ENCODE results near the gene THRB. TPM values are rescaled to one million over a fixed set of nuclear protein-coding genes. Genes with fewer than 3 reads are reported as not detected.

Gene THRB
- total RNA-seq, 1 experiment from 2014 or later = 2.8 TPM

GRCh38 chr3:24496529-24497482 lies 2.2 kb upstream of the THRB start:
- peak; percentile 49 for DNase-seq (ENCODE audit: low read depth)
- in situ Hi-C loops (cut with HindIII; ENCODE audit: low pct_unique_long_range_greater_than_20kb, low sequenced_read_pairs) = no loop called here

- DNase-seq (ENCODE audit: low read depth) = peak; percentile 56
- in situ Hi-C loops (cut with HindIII; ENCODE audit: low pct_unique_long_range_greater_than_20kb, low sequenced_read_pairs) = no loop called here
Observed at GRCh38 chr3:24495326-24495994, 810 bp upstream of the THRB start.

- DNase-seq (ENCODE audit: low read depth) = peak; percentile 53
- in situ Hi-C loops (cut with HindIII; ENCODE audit: low pct_unique_long_range_greater_than_20kb, low sequenced_read_pairs) = no loop called here
Observed at GRCh38 chr3:24493746-24494617, 668 bp downstream of the THRB start.

- in situ Hi-C loops (cut with HindIII; ENCODE audit: low pct_unique_long_range_greater_than_20kb, low sequenced_read_pairs) = no loop called here
- DNase-seq (ENCODE audit: low read depth) = no peak
Observed at GRCh38 chr3:24492971-24493551, 1.6 kb downstream of the THRB start.

- in situ Hi-C loops (cut with HindIII; ENCODE audit: low pct_unique_long_range_greater_than_20kb, low sequenced_read_pairs) = no loop called here
- no peak for DNase-seq (ENCODE audit: low read depth)
Observed at GRCh38 chr3:24490151-24490550, 4.5 kb downstream of the THRB start.

GRCh38 chr3:24487325-24488262 lies 7.1 kb downstream of the THRB start:
- in situ Hi-C loops (cut with HindIII; ENCODE audit: low pct_unique_long_range_greater_than_20kb, low sequenced_read_pairs) = no loop called here
- DNase-seq (ENCODE audit: low read depth) = no peak

GRCh38 chr3:24485511-24485910 lies 9.1 kb downstream of the THRB start:
- in situ Hi-C loops (cut with HindIII; ENCODE audit: low pct_unique_long_range_greater_than_20kb, low sequenced_read_pairs) = no loop called here
- DNase-seq (ENCODE audit: low read depth) = no peak

GRCh38 chr3:24483873-24484272 lies 10.8 kb downstream of the THRB start:
- no peak for DNase-seq (ENCODE audit: low read depth)
- in situ Hi-C loops (cut with HindIII; ENCODE audit: low pct_unique_long_range_greater_than_20kb, low sequenced_read_pairs) = no loop called here

GRCh38 chr3:24482096-24482705 lies 12.4 kb downstream of the THRB start:
- no peak for DNase-seq (ENCODE audit: low read depth)
- in situ Hi-C loops (cut with HindIII; ENCODE audit: low pct_unique_long_range_greater_than_20kb, low sequenced_read_pairs) = no loop called here

GRCh38 chr3:24481193-24481592 lies 13.5 kb downstream of the THRB start:
- DNase-seq (ENCODE audit: low read depth) = no peak
- in situ Hi-C loops (cut with HindIII; ENCODE audit: low pct_unique_long_range_greater_than_20kb, low sequenced_read_pairs) = no loop called here

- no peak for DNase-seq (ENCODE audit: low read depth)
- in situ Hi-C loops (cut with HindIII; ENCODE audit: low pct_unique_long_range_greater_than_20kb, low sequenced_read_pairs) = no loop called here
Observed at GRCh38 chr3:24480497-24480896, 14.2 kb downstream of the THRB start.

- in situ Hi-C loops (cut with HindIII; ENCODE audit: low pct_unique_long_range_greater_than_20kb, low sequenced_read_pairs) = no loop called here
- DNase-seq (ENCODE audit: low read depth) = no peak
Observed at GRCh38 chr3:24479816-24480215, 14.8 kb downstream of the THRB start.

GRCh38 chr3:24476871-24477656 lies 17.6 kb downstream of the THRB start:
- in situ Hi-C loops (cut with HindIII; ENCODE audit: low pct_unique_long_range_greater_than_20kb, low sequenced_read_pairs) = no loop called here
- no peak for DNase-seq (ENCODE audit: low read depth)

- no peak for DNase-seq (ENCODE audit: low read depth)
- in situ Hi-C loops (cut with HindIII; ENCODE audit: low pct_unique_long_range_greater_than_20kb, low sequenced_read_pairs) = no loop called here
Observed at GRCh38 chr3:24475925-24476324, 18.7 kb downstream of the THRB start.

- DNase-seq (ENCODE audit: low read depth) = no peak
- in situ Hi-C loops (cut with HindIII; ENCODE audit: low pct_unique_long_range_greater_than_20kb, low sequenced_read_pairs) = no loop called here
Observed at GRCh38 chr3:24474862-24475261, 19.8 kb downstream of the THRB start.

- in situ Hi-C loops (cut with HindIII; ENCODE audit: low pct_unique_long_range_greater_than_20kb, low sequenced_read_pairs) = no loop called here
- peak; percentile 68 for DNase-seq (ENCODE audit: low read depth)
Observed at GRCh38 chr3:24472358-24472757, 22.3 kb downstream of the THRB start.
